Measurements from ENCODE around the gene STAC3.

STAC3 gene

DNA sequence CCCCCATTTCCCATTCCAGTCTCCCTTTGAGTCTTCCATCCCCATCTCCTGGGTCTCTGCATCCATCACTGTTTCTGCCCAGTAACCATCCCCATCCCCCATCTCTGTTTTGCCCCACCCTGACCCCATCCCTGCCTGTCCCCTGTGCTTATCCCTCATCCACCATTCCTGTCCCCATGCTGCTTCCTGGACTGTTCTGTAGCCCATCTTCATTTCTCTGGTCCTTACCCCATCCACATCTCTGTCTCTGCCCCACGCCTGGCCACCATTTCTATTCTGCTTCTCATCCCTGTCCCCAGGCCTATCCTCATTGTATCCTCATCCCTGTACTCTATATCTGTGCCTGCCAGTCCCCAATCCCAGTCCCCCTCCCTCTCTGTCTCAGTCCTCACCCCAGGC, 30.2 kb downstream of the STAC3 start:
- ChIA-PET CTCF (interaction anchor here (13.7 kb wide), 1 partner anchor 19 kb away, joined by 192 read pairs; a partner anchor contains a TSS), POLR2A (interaction anchor here (1.2 kb wide), 1 partner anchor 9 kb away, joined by 5 read pairs; the partner anchor contains the start of gene SHMT2)
- H3K4me1 ChIP-seq (ENCODE audit: control insufficient read depth, insufficient read depth, low read length) = no peaks in the 10 kb centered on the region; the same call in 1 of the 2 replicates
- no peak overlapping the region for H3K27ac ChIP-seq (ENCODE audit: extremely low read depth, low read depth, low read length)
- H3K36me3 ChIP-seq (ENCODE audit: control insufficient read depth in 2 of 2, insufficient read depth in 1 of 2, low read length in 2 of 2) = no peaks in the 10 kb centered on the region
- H3K4me3 ChIP-seq (ENCODE audit: low read depth, low read length) = no peak overlapping the region
- no peaks in the 10 kb centered on the region for H3K9me3 ChIP-seq (ENCODE audit: control insufficient read depth, insufficient read depth, low read depth, low read length)
- no peak for TF ChIP-seq BCL11B (tag by site-specific recombination; IDR thresholded peaks at IDR 0.05; ENCODE audit: low read depth)
- TF ChIP-seq, protein P1, sequence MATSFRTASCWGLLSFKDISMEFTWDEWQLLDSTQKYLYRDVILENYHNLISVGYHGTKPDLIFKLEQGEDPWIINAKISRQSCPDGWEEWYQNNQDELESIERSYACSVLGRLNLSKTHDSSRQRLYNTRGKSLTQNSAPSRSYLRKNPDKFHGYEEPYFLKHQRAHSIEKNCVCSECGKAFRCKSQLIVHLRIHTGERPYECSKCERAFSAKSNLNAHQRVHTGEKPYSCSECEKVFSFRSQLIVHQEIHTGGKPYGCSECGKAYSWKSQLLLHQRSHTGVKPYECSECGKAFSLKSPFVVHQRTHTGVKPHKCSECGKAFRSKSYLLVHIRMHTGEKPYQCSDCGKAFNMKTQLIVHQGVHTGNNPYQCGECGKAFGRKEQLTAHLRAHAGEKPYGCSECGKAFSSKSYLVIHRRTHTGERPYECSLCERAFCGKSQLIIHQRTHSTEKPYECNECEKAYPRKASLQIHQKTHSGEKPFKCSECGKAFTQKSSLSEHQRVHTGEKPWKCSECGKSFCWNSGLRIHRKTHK (tag by site-specific recombination; IDR thresholded peaks at IDR 0.05) = no peak
- no peak for TF ChIP-seq ZNF404 (tag by site-specific recombination; IDR thresholded peaks at IDR 0.05)
- TF ChIP-seq ZNF416 (tag by site-specific recombination; IDR thresholded peaks at IDR 0.05) = no peak
- TF ChIP-seq, protein P2, sequence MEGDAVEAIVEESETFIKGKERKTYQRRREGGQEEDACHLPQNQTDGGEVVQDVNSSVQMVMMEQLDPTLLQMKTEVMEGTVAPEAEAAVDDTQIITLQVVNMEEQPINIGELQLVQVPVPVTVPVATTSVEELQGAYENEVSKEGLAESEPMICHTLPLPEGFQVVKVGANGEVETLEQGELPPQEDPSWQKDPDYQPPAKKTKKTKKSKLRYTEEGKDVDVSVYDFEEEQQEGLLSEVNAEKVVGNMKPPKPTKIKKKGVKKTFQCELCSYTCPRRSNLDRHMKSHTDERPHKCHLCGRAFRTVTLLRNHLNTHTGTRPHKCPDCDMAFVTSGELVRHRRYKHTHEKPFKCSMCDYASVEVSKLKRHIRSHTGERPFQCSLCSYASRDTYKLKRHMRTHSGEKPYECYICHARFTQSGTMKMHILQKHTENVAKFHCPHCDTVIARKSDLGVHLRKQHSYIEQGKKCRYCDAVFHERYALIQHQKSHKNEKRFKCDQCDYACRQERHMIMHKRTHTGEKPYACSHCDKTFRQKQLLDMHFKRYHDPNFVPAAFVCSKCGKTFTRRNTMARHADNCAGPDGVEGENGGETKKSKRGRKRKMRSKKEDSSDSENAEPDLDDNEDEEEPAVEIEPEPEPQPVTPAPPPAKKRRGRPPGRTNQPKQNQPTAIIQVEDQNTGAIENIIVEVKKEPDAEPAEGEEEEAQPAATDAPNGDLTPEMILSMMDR (tag by site-specific recombination; IDR thresholded peaks at IDR 0.05) = no peak
- no peak for TF ChIP-seq ZFP41 (tag by site-specific recombination; IDR thresholded peaks at IDR 0.05; ENCODE audit: borderline replicate concordance)
- TF ChIP-seq ZNF157 (tag by site-specific recombination; IDR thresholded peaks at IDR 0.05) = no peak
- no peak for TF ChIP-seq ZNF747 (tag by site-specific recombination; IDR thresholded peaks at IDR 0.05)
- no peak for TF ChIP-seq ZNF19 (tag by site-specific recombination; IDR thresholded peaks at IDR 0.05; ENCODE audit: low read depth)
- TF ChIP-seq ZNF132 (tag by site-specific recombination; IDR thresholded peaks at IDR 0.05; ENCODE audit: borderline replicate concordance) = no peak
- no peak for TF ChIP-seq ZNF24 (tag by site-specific recombination; IDR thresholded peaks at IDR 0.05)
- TF ChIP-seq, protein P3, sequence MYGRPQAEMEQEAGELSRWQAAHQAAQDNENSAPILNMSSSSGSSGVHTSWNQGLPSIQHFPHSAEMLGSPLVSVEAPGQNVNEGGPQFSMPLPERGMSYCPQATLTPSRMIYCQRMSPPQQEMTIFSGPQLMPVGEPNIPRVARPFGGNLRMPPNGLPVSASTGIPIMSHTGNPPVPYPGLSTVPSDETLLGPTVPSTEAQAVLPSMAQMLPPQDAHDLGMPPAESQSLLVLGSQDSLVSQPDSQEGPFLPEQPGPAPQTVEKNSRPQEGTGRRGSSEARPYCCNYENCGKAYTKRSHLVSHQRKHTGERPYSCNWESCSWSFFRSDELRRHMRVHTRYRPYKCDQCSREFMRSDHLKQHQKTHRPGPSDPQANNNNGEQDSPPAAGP (tag by site-specific recombination; IDR thresholded peaks at IDR 0.05) = 0 out of 2 replicates have a peak, but pooled peaks have one; percentile 16
- no peak for TF ChIP-seq ZNF555 (tag by site-specific recombination; conservative IDR thresholded peaks at IDR 0.05)
- no peak; the same call in 1 of the 2 replicates for TF ChIP-seq ZNF600 (tag by site-specific recombination; IDR thresholded peaks at IDR 0.05)
- TF ChIP-seq, protein P4, sequence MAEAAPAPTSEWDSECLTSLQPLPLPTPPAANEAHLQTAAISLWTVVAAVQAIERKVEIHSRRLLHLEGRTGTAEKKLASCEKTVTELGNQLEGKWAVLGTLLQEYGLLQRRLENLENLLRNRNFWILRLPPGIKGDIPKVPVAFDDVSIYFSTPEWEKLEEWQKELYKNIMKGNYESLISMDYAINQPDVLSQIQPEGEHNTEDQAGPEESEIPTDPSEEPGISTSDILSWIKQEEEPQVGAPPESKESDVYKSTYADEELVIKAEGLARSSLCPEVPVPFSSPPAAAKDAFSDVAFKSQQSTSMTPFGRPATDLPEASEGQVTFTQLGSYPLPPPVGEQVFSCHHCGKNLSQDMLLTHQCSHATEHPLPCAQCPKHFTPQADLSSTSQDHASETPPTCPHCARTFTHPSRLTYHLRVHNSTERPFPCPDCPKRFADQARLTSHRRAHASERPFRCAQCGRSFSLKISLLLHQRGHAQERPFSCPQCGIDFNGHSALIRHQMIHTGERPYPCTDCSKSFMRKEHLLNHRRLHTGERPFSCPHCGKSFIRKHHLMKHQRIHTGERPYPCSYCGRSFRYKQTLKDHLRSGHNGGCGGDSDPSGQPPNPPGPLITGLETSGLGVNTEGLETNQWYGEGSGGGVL (tag by site-specific recombination; IDR thresholded peaks at IDR 0.05) = no peak
- TF ChIP-seq ZNF221 (tag by site-specific recombination; IDR thresholded peaks at IDR 0.05; ENCODE audit: borderline replicate concordance) = no peak
- TF ChIP-seq SALL2 (tag by site-specific recombination; IDR thresholded peaks at IDR 0.05; ENCODE audit: borderline replicate concordance) = no peak
- TF ChIP-seq ZBTB48 (tag by site-specific recombination; IDR thresholded peaks at IDR 0.05) = peak; percentile 15; the same call in 1 of the 2 replicates
- TF ChIP-seq ZNF707 (tag by site-specific recombination; IDR thresholded peaks at IDR 0.05) = no peak
- TF ChIP-seq ZNF239 (tag by site-specific recombination; IDR thresholded peaks at IDR 0.05) = no peak
- TF ChIP-seq ZNF214 (tag by site-specific recombination; IDR thresholded peaks at IDR 0.05; ENCODE audit: borderline replicate concordance) = no peak
- no peak for TF ChIP-seq ZNF654 (tag by site-specific recombination; IDR thresholded peaks at IDR 0.05; ENCODE audit: low read depth)
- TF ChIP-seq, protein P5, sequence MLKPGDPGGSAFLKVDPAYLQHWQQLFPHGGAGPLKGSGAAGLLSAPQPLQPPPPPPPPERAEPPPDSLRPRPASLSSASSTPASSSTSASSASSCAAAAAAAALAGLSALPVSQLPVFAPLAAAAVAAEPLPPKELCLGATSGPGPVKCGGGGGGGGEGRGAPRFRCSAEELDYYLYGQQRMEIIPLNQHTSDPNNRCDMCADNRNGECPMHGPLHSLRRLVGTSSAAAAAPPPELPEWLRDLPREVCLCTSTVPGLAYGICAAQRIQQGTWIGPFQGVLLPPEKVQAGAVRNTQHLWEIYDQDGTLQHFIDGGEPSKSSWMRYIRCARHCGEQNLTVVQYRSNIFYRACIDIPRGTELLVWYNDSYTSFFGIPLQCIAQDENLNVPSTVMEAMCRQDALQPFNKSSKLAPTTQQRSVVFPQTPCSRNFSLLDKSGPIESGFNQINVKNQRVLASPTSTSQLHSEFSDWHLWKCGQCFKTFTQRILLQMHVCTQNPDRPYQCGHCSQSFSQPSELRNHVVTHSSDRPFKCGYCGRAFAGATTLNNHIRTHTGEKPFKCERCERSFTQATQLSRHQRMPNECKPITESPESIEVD (tag by site-specific recombination; IDR thresholded peaks at IDR 0.05) = no peak
- no peak for TF ChIP-seq ZNF10 (tag by site-specific recombination; IDR thresholded peaks at IDR 0.05)
- TF ChIP-seq, protein P6, sequence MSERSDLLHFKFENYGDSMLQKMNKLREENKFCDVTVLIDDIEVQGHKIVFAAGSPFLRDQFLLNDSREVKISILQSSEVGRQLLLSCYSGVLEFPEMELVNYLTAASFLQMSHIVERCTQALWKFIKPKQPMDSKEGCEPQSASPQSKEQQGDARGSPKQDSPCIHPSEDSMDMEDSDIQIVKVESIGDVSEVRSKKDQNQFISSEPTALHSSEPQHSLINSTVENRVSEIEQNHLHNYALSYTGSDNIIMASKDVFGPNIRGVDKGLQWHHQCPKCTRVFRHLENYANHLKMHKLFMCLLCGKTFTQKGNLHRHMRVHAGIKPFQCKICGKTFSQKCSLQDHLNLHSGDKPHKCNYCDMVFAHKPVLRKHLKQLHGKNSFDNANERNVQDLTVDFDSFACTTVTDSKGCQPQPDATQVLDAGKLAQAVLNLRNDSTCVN (tag by site-specific recombination; optimal IDR thresholded peaks at IDR 0.05) = peak; percentile 7
- TF ChIP-seq ZNF510 (tag by site-specific recombination; IDR thresholded peaks at IDR 0.05; ENCODE audit: insufficient replicate concordance) = no peak
- no peak for TF ChIP-seq OSR2 (tag by site-specific recombination; IDR thresholded peaks at IDR 0.05)
- TF ChIP-seq ZNF211 (tag by site-specific recombination; IDR thresholded peaks at IDR 0.05; ENCODE audit: low read depth) = no peak
- no peak for TF ChIP-seq ZNF530 (tag by site-specific recombination; IDR thresholded peaks at IDR 0.05; ENCODE audit: low read depth)
- TF ChIP-seq ZNF629 (tag by site-specific recombination; IDR thresholded peaks at IDR 0.05) = no peak
- no peak for TF ChIP-seq IKZF3 (tag by site-specific recombination; IDR thresholded peaks at IDR 0.05)

Data from HEK293 (cell line).